Measurements from ENCODE around the gene TBC1D4. TPM values are rescaled to one million over a fixed set of nuclear protein-coding genes. Genes with fewer than 3 reads are reported as not detected.

Gene TBC1D4
- polyA plus RNA-seq, 1 donor from 2014 or later: 3.9 TPM

- Histone ChIP-seq H3K79me2 (replicated peaks; ENCODE audit: insufficient read depth, low read length) (no peaks in the 10 kb centered on the region), H3K4me3 (ENCODE audit: low read length) (no peak overlapping the region), H3K9me3 (ENCODE audit: low read length) (no peaks in the 10 kb centered on the region)
Measured at GRCh38 chr13:75511051-75511625, 29.2 kb upstream of the TBC1D4 start.

GRCh38 chr13:75508002-75508548, 26.1 kb upstream of the TBC1D4 start:
- Histone ChIP-seq H3K79me2 (replicated peaks; ENCODE audit: insufficient read depth, low read length) (no peaks in the 10 kb centered on the region), H3K27ac (ENCODE audit: low read length) (no peak overlapping the region), H3K9me3 (ENCODE audit: low read length) (no peaks in the 10 kb centered on the region), H3K4me3 (ENCODE audit: low read length) (no peak overlapping the region), H3K9me2 (ENCODE audit: insufficient read depth, low read length) (no peaks in the 10 kb centered on the region), H3K36me3 (ENCODE audit: insufficient read depth, low read length) (no peaks in the 10 kb centered on the region), H3K9ac (ENCODE audit: low read length) (no peak overlapping the region), H3F3A (ENCODE audit: insufficient read depth, low read length, poor library complexity, severe bottlenecking) (no peaks in the 10 kb centered on the region), H2AFZ (ENCODE audit: low read depth, low read length) (no peak overlapping the region), H3K4me2 (ENCODE audit: low read length) (no peak overlapping the region), H4K20me1 (ENCODE audit: insufficient read depth) (no peaks in the 10 kb centered on the region), H3K27me3 (ENCODE audit: insufficient read depth, low read depth, low read length) (no peaks in the 10 kb centered on the region)
- TF ChIP-seq EZH2 (IDR thresholded peaks at IDR 0.05; ENCODE audit: borderline replicate concordance, insufficient read depth, low read length, poor library complexity, severe bottlenecking) (no peak), POLR2AphosphoS5 (IDR thresholded peaks at IDR 0.05) (no peak), TAF1 (IDR thresholded peaks at IDR 0.05; ENCODE audit: low read depth) (no peak), RAD21 (conservative IDR thresholded peaks at IDR 0.05) (no peak), CTCF (IDR thresholded peaks at IDR 0.05; ENCODE audit: poor library complexity, severe bottlenecking) (no peak), EP300 (conservative IDR thresholded peaks at IDR 0.05; ENCODE audit: poor library complexity, severe bottlenecking) (no peak)

More at GRCh38 chr13:75511051-75511625, 29.2 kb upstream of the TBC1D4 start:
- H3K4me2 ChIP-seq (ENCODE audit: low read length): no peak overlapping the region
- no peaks in the 10 kb centered on the region for H3K9me2 ChIP-seq (ENCODE audit: insufficient read depth, low read length)
- H2AFZ ChIP-seq (ENCODE audit: low read depth, low read length): no peak overlapping the region
- no peak for TF ChIP-seq POLR2AphosphoS5 (IDR thresholded peaks at IDR 0.05)
- TF ChIP-seq REST (IDR thresholded peaks at IDR 0.05; ENCODE audit: borderline replicate concordance): no peak
- TF ChIP-seq CTCF (IDR thresholded peaks at IDR 0.05; ENCODE audit: poor library complexity, severe bottlenecking): no peak
- no peak for TF ChIP-seq EP300 (conservative IDR thresholded peaks at IDR 0.05; ENCODE audit: poor library complexity, severe bottlenecking)
- TF ChIP-seq EZH2 (IDR thresholded peaks at IDR 0.05; ENCODE audit: borderline replicate concordance, insufficient read depth, low read length, poor library complexity, severe bottlenecking): no peak
- TF ChIP-seq RAD21 (conservative IDR thresholded peaks at IDR 0.05): no peak
- no peak for TF ChIP-seq TAF1 (IDR thresholded peaks at IDR 0.05; ENCODE audit: low read depth)
- TF ChIP-seq MXI1 (conservative IDR thresholded peaks at IDR 0.05; ENCODE audit: poor library complexity, severe bottlenecking): no peak
- no peak for TF ChIP-seq SMC3 (conservative IDR thresholded peaks at IDR 0.05; ENCODE audit: poor library complexity)
- H3K36me3 ChIP-seq (ENCODE audit: insufficient read depth, low read length): no peaks in the 10 kb centered on the region
- no peaks in the 10 kb centered on the region for H3F3A ChIP-seq (ENCODE audit: insufficient read depth, low read length, poor library complexity, severe bottlenecking)
- H3K27ac ChIP-seq (ENCODE audit: low read length): no peak overlapping the region
- no peak overlapping the region for H3K9ac ChIP-seq (ENCODE audit: low read length)
- no peaks in the 10 kb centered on the region for H3K27me3 ChIP-seq (ENCODE audit: insufficient read depth, low read depth, low read length)
- H4K20me1 ChIP-seq (ENCODE audit: insufficient read depth): no peaks in the 10 kb centered on the region
